NB4 (cell line): ENCODE data around the gene SERBP1.

ENCODE experiments used
- DNase-seq: peaks from one replicate; pipeline ENCODE4 v3.0.0; 2010; ENCODE audit warnings: low read depth
- H3K4me3 ChIP-seq: one replicate; pipeline ENCODE4 v1.5.1; 2011; ENCODE audit warnings: mild to moderate bottlenecking, low read depth, low read length, moderate library complexity
- CTCF ChIP-seq: IDR thresholded peaks from one replicate; pipeline ENCODE4 v1.5.1; 2012; ENCODE audit warnings: low read depth, low read length
- MAX ChIP-seq: IDR thresholded peaks from 2 replicates; pipeline ENCODE4 v1.6.1; 2011; ENCODE audit warnings: low read depth, low read length
- MYC ChIP-seq: IDR thresholded peaks from 2 replicates; pipeline ENCODE4 v1.6.1; 2011; ENCODE audit warnings: low read depth, low read length
- POLR2A ChIP-seq: IDR thresholded peaks from 2 replicates; pipeline ENCODE4 v1.6.1; 2011; ENCODE audit warnings: mild to moderate bottlenecking; ENCODE audit not compliant: insufficient read length; ENCODE audit errors: extremely low read depth

Gene SERBP1

GRCh38 chr1:67430358-67431155, at the start of gene SERBP1:
Gene SERBP1 (minus strand): TSS chr1:67430402. CDS start chr1:67430300, 102 bp downstream.
- peak within 1 kb of the TSS; percentile 90 for H3K4me3 ChIP-seq
- DNase-seq, result peak; percentile 98
- TF ChIP-seq MAX (peak; percentile 92), CTCF (no peak), MYC (peak; percentile 95), POLR2A (peak; percentile 65)

- TF ChIP-seq POLR2A (no peak), MAX (peak; percentile 48; the same call in 1 of the 2 replicates)
- H3K4me3 ChIP-seq, result no peak overlapping the region
Measured at GRCh38 chr1:67479146-67479891, 49.1 kb upstream of the SERBP1 start.

GRCh38 chr1:67476906-67477305, 46.7 kb upstream of the SERBP1 start:
- TF ChIP-seq MAX (no peak), CTCF (no peak)
- no peak for DNase-seq
- H3K4me3 ChIP-seq, result no peak overlapping the region

More at GRCh38 chr1:67479146-67479891, 49.1 kb upstream of the SERBP1 start:
- DNase-seq, result no peak

GRCh38 chr1:67476006-67476482, 45.8 kb upstream of the SERBP1 start:
- TF ChIP-seq POLR2A, result no peak
- no peak for TF ChIP-seq MYC
- no peak for TF ChIP-seq MAX
- no peak for TF ChIP-seq CTCF
- no peak for DNase-seq
- H3K4me3 ChIP-seq, result no peak overlapping the region

- TF ChIP-seq POLR2A (no peak), MAX (no peak), CTCF (no peak)
- DNase-seq, result no peak
- H3K4me3 ChIP-seq, result no peak overlapping the region
Measured at GRCh38 chr1:67472056-67472455, 41.9 kb upstream of the SERBP1 start.

GRCh38 chr1:67469431-67469830, 39.2 kb upstream of the SERBP1 start:
- TF ChIP-seq MAX (no peak), POLR2A (no peak), CTCF (no peak), MYC (no peak)
- H3K4me3 ChIP-seq, result no peak overlapping the region
- no peak for DNase-seq
